Left lung (tissue), 10 donors: Measurements from ENCODE around the gene FSHR. TPM values are rescaled to one million over a fixed set of nuclear protein-coding genes. Genes with fewer than 3 reads are reported as not detected.

Source experiments
- ATAC-seq: fragments of 200-7000 bp; cut with Tn5 transposase; one replicate; pipeline ENCODE4 v1.9.1; 2020; ENCODE audit warnings: moderate library complexity
- DNase-seq, 4 donors: peaks; one replicate each; pipeline ENCODE4 v3.0.0-alpha.2; 2013 to 2020
- H3K27ac ChIP-seq, 2 donors: fragments of 200-600 bp; sonication (generic) in 1 of 2; one replicate each; pipeline versions ENCODE4 v1.5.0 to v1.8.0; 2020 to 2021
- H3K27me3 ChIP-seq, 2 donors: fragments of 200-600 bp; sonication (generic) in 1 of 2; one replicate each; pipeline versions ENCODE4 v1.5.0 to v1.8.0; 2020 to 2021
- H3K36me3 ChIP-seq, 2 donors: fragments of 200-600 bp; sonication (generic) in 1 of 2; one replicate each; pipeline versions ENCODE4 v1.5.0 to v1.8.0; 2020 to 2021
- H3K4me1 ChIP-seq, 2 donors: fragments of 200-600 bp; one replicate each; pipeline ENCODE4 v1.8.0; 2021
- H3K4me3 ChIP-seq, 2 donors: fragments of 200-600 bp; sonication (generic) in 1 of 2; one replicate each; pipeline versions ENCODE4 v1.5.0 to v1.8.0; 2020 to 2021; ENCODE audit warnings: mild to moderate bottlenecking in 1 of 2
- H3K9me3 ChIP-seq, 2 donors: fragments of 200-600 bp; sonication (generic) in 1 of 2; one replicate each; pipeline versions ENCODE4 v1.5.0 to v1.8.0; 2020 to 2021
- CTCF ChIP-seq, 2 donors: fragments of 200-600 bp; sonication (generic) in 1 of 2; IDR thresholded peaks; one replicate each; pipeline versions ENCODE4 v1.5.0 to v1.8.0; 2021; ENCODE audit warnings: antibody characterized with exemption in 2 of 2
- intact Hi-C, 2 donors: fragments of 100-400 bp; cut with DNase I; formaldehyde crosslinking; loops; one replicate each; pipeline versions ENCODE4 v1.11.2 to v1.14.2; 2022
- microRNA-seq, 2 donors: library from miRNA; unstranded; fragments of <30 nt; microRNA quantifications; one replicate each; pipeline ENCODE4, GENCODE V29; 2019
- polyA plus RNA-seq, 6 donors: library from polyadenylated mRNA; unstranded; fragments of 120-200 nt; gene quantifications; one replicate each; pipeline ENCODE4 v1.2.1, GENCODE V29; 2013; ENCODE audit not compliant: insufficient read length in 6 of 6
- total RNA-seq, 2 donors: library from RNA; stranded (reverse); fragmentation: NEBNext Ultra II Directional; extraction: Animal tissue kit (Norgen Biotek cat#: 25700); gene quantifications; one replicate each; pipeline ENCODE4 v1.2.1, GENCODE V29; 2021
- donor health status: DM: no; HTN: yes; CAD: no.
- donor health status: DM: no; HTN: no; CAD: no.

The FSHR gene
- total and polyA plus RNA-seq, 8 donors, result 0.36 TPM; not detected in 7

GRCh38 chr2:48915884-48916283 lies 238.4 kb downstream of the FSHR start:
- no peaks in the 10 kb centered on the region for H3K4me1 ChIP-seq
- intact Hi-C loops, result no loop called here
- H3K4me3 ChIP-seq, result no peak overlapping the region
- DNase-seq (no peak), ATAC-seq (no peak)
- peaks cover 0 to 3% of the 10 kb centered on the region in 2 donors for H3K9me3 ChIP-seq
- no peak overlapping the region for H3K27ac ChIP-seq
- no peaks in the 10 kb centered on the region for H3K36me3 ChIP-seq
- no peaks in the 10 kb centered on the region for H3K27me3 ChIP-seq
- TF ChIP-seq CTCF (IDR thresholded peaks at IDR 0.05), result no peak

- Histone ChIP-seq H3K4me3 (no peak overlapping the region), H3K36me3 (no peaks in the 10 kb centered on the region), H3K27ac (no peak overlapping the region), H3K27me3 (no peaks in the 10 kb centered on the region), H3K4me1 (no peaks in the 10 kb centered on the region), H3K9me3 (peaks cover 0 to 3% of the 10 kb centered on the region in 2 donors)
- intact Hi-C loops, result no loop called here
- ATAC-seq (no peak), DNase-seq (no peak)
- no peak for TF ChIP-seq CTCF (IDR thresholded peaks at IDR 0.05)
Observed at GRCh38 chr2:48915227-48915626, 239.1 kb downstream of the FSHR start.

GRCh38 chr2:48914477-48915089 lies 239.7 kb downstream of the FSHR start:
- Histone ChIP-seq H3K4me1 (no peaks in the 10 kb centered on the region), H3K27me3 (no peaks in the 10 kb centered on the region), H3K27ac (no peak overlapping the region), H3K9me3 (peaks cover 0 to 3% of the 10 kb centered on the region in 2 donors), H3K36me3 (no peaks in the 10 kb centered on the region), H3K4me3 (no peak overlapping the region)
- no peak for TF ChIP-seq CTCF (IDR thresholded peaks at IDR 0.05)
- no peak for DNase-seq
- intact Hi-C loops, result no loop called here
- no peak for ATAC-seq

Small RNA genes lying within 50 kb of the gene (microRNA-seq; reads per million reads assigned to microRNA genes)
- 0.17 to 0.41 reads per million in 2 donors for gene MIR548BA
